MCF 10A (cell line): ENCODE results near the gene SIVA1. TPM values are rescaled to one million over a fixed set of nuclear protein-coding genes. Genes with fewer than 3 reads are reported as not detected.

Experiments
- BruUV-seq: library from RNA; stranded (reverse); fragments of 400-500 nt; replicated peaks from 2 replicates; lab custom pipeline; 2021; lab: Mats Ljungman, UMichigan
- CTCF ChIA-PET: fragments of 300-600 bp; sonication (Branson Sonifier 250); formaldehyde crosslinking; extraction: SDS; loops from one replicate; lab custom pipeline; 2021; ENCODE audit warnings: antibody characterized with exemption, inconsistent platforms; lab: Yijun Ruan, JAX
- POLR2A ChIA-PET: fragments of 300-600, 350-650 bp; sonication (Branson Sonifier 250); formaldehyde crosslinking; extraction: SDS; loops from one replicate; lab custom pipeline; 2020; ENCODE audit warnings: antibody characterized with exemption, inconsistent platforms; lab: Yijun Ruan, JAX
- DNase-seq: peaks from one replicate; pipeline ENCODE4 v3.0.0-alpha.2; 2018; ENCODE audit not compliant: unreplicated experiment
- H3K27ac Mint-ChIP-seq: one replicate; pipeline ENCODE4 v1.8.0; 2022; ENCODE audit warnings: mild to moderate bottlenecking, low read depth, mixed read lengths; ENCODE audit not compliant: unreplicated experiment
- H3K27me3 Mint-ChIP-seq: one replicate; pipeline ENCODE4 v1.8.0; 2022; ENCODE audit warnings: mixed read lengths; ENCODE audit not compliant: insufficient read depth, unreplicated experiment
- H3K36me3 Mint-ChIP-seq: one replicate; pipeline ENCODE4 v1.8.0; 2022; ENCODE audit warnings: mild to moderate bottlenecking, moderate library complexity, mixed read lengths; ENCODE audit not compliant: insufficient read depth, unreplicated experiment
- H3K4me1 Mint-ChIP-seq: one replicate; pipeline ENCODE4 v1.8.0; 2022; ENCODE audit warnings: mixed read lengths; ENCODE audit not compliant: insufficient read depth, unreplicated experiment
- H3K4me3 Mint-ChIP-seq: one replicate; pipeline ENCODE4 v1.8.0; 2022; ENCODE audit warnings: mild to moderate bottlenecking, moderate library complexity, mixed read lengths; ENCODE audit not compliant: unreplicated experiment
- H3K9me3 Mint-ChIP-seq: one replicate; pipeline ENCODE4 v1.8.0; 2022; ENCODE audit warnings: mixed read lengths; ENCODE audit not compliant: unreplicated experiment
- CTCF ChIP-seq: fragments of 200-600 bp; IDR thresholded peaks from one replicate; pipeline ENCODE4 v1.8.0; 2022; ENCODE audit warnings: antibody characterized with exemption, mild to moderate bottlenecking; ENCODE audit not compliant: unreplicated experiment
- intact Hi-C: fragments of 100-400 bp; cut with micrococcal nuclease; formaldehyde crosslinking; loops from 2 replicates; pipeline ENCODE4 v1.14.1; 2022
- total RNA-seq: library from RNA; stranded (reverse); gene quantifications from 2 replicates; pipeline ENCODE4 v1.2.3, GENCODE V29; 2022

SIVA1 gene
- total RNA-seq, 1 experiment from 2014 or later, result 63.3 TPM

- no peak for TF ChIP-seq CTCF
Measured at GRCh38 chr14:104742586-104743455, 10.1 kb upstream of the SIVA1 start.

GRCh38 chr14:104743461-104744380 is 9.2 kb upstream of the SIVA1 start:
- intact Hi-C loops, result no loop called here
- no peak for DNase-seq
- H3K9me3 Mint-ChIP-seq, result no peaks in the 10 kb centered on the region
- H3K36me3 Mint-ChIP-seq, result no peaks in the 10 kb centered on the region
- H3K4me1 Mint-ChIP-seq, result peaks cover 9% of the 10 kb centered on the region
- ChIA-PET CTCF (interaction anchor here (0.5 kb wide), 1 partner anchor 34 kb away, joined by 3 read pairs; no protein-coding TSS in a partner anchor), POLR2A (no interaction called here)
- no TSS peak for BruUV-seq
- H3K27ac Mint-ChIP-seq, result no peak overlapping the region
- no peak overlapping the region for H3K4me3 Mint-ChIP-seq
- TF ChIP-seq CTCF, result no peak
- H3K27me3 Mint-ChIP-seq, result no peaks in the 10 kb centered on the region

More at GRCh38 chr14:104742586-104743455, 10.1 kb upstream of the SIVA1 start:
- CTCF ChIA-PET, result interaction anchor here (0.5 kb wide), 2 partner anchors 10 to 35 kb away, joined by 3 read pairs; no protein-coding TSS in a partner anchor
- POLR2A ChIA-PET, result interaction anchor here (0.5 kb wide), 1 partner anchor 228 kb away, joined by 3 read pairs; no protein-coding TSS in a partner anchor
- BruUV-seq, result no TSS peak
- intact Hi-C loops, result no loop called here
- DNase-seq, result no peak
- Mint-ChIP-seq H3K9me3 (no peaks in the 10 kb centered on the region), H3K4me1 (peaks cover 7% of the 10 kb centered on the region), H3K36me3 (no peaks in the 10 kb centered on the region), H3K4me3 (no peak overlapping the region), H3K27me3 (no peaks in the 10 kb centered on the region), H3K27ac (no peak overlapping the region)

- ChIA-PET CTCF (no interaction called here), POLR2A (interaction anchor here (0.6 kb wide), 1 partner anchor 696 kb away, joined by 3 read pairs; no protein-coding TSS in a partner anchor)
- no peak overlapping the region for H3K4me3 Mint-ChIP-seq
- H3K4me1 Mint-ChIP-seq, result peaks cover 17% of the 10 kb centered on the region
- H3K36me3 Mint-ChIP-seq, result no peaks in the 10 kb centered on the region
- no peak for DNase-seq
- BruUV-seq, result no TSS peak
- H3K27ac Mint-ChIP-seq, result no peak overlapping the region
- intact Hi-C loops, result no loop called here
- no peak for TF ChIP-seq CTCF
- no peaks in the 10 kb centered on the region for H3K27me3 Mint-ChIP-seq
- no peaks in the 10 kb centered on the region for H3K9me3 Mint-ChIP-seq
Measured at GRCh38 chr14:104744484-104744883, 8.5 kb upstream of the SIVA1 start.
